SU-DHL-6 (cell line): ENCODE results near the gene ZNF628.

Source experiments
- CTCF ChIP-seq: fragments of 200-600 bp; sonication (generic); IDR thresholded peaks from one replicate; pipeline ENCODE4 v1.5.1; 2017; ENCODE audit warnings: antibody characterized with exemption, mild to moderate bottlenecking, low read length, moderate library complexity; ENCODE audit not compliant: insufficient read depth, poor library complexity, severe bottlenecking
- EZH2phosphoT487 ChIP-seq: fragments of 200-600 bp; sonication (generic), shearing (Covaris generic); conservative IDR thresholded peaks from 2 replicates; pipeline ENCODE4 v1.6.1; 2018; ENCODE audit warnings: mild to moderate bottlenecking, antibody characterized with exemption, low read length, moderate library complexity, mixed read lengths

- no peak for TF ChIP-seq CTCF
- TF ChIP-seq EZH2phosphoT487, result no peak
These were observed 12.3 kb upstream of the ZNF628 start for GRCh38 chr19:55464039-55464661.
